ENCODE data around the gene PRB3. TPM values are rescaled to one million over a fixed set of nuclear protein-coding genes. Genes with fewer than 3 reads are reported as not detected.

PRB3 gene
- total and polyA plus RNA-seq, 2 donors (not counting 1 experiment from before 2014, with no cell fraction given), result not detected

DNA sequence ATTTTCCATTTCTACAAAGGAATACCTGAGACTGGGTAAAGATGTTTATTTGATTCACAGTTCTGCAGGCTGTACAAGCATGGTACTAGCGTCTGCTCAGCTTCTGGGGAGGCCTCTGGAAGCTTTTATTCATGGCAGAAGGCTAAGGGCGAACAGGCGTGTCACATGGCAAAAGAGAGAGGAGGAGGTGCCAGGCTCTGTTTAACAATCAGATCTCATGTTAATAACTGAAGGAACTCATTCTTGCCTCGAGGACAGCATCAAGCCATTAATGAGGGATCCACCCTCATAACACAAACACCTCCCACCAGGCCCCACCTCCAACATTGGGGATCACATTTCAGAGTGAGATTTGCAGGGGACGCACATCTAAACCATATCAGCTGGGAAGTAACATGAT lies 36.0 kb downstream of the PRB3 start:
- DNase-seq (ENCODE audit: low read depth in 2 of 2), result no peak
- TF ChIP-seq EZH2 (IDR thresholded peaks at IDR 0.05; ENCODE audit: low read length, missing control alignments), result no peak
- TF ChIP-seq, protein P1, sequence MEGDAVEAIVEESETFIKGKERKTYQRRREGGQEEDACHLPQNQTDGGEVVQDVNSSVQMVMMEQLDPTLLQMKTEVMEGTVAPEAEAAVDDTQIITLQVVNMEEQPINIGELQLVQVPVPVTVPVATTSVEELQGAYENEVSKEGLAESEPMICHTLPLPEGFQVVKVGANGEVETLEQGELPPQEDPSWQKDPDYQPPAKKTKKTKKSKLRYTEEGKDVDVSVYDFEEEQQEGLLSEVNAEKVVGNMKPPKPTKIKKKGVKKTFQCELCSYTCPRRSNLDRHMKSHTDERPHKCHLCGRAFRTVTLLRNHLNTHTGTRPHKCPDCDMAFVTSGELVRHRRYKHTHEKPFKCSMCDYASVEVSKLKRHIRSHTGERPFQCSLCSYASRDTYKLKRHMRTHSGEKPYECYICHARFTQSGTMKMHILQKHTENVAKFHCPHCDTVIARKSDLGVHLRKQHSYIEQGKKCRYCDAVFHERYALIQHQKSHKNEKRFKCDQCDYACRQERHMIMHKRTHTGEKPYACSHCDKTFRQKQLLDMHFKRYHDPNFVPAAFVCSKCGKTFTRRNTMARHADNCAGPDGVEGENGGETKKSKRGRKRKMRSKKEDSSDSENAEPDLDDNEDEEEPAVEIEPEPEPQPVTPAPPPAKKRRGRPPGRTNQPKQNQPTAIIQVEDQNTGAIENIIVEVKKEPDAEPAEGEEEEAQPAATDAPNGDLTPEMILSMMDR (conservative IDR thresholded peaks at IDR 0.05 in 1 of 2, IDR thresholded peaks at IDR 0.05 in 1 of 2; ENCODE audit: low read depth in 1 of 2, low read length in 2 of 2), result no peak
- Histone ChIP-seq H3K4me2 (ENCODE audit: extremely low read depth, insufficient read depth, low read length) (no peak overlapping the region), H3K36me3 (ENCODE audit: control insufficient read depth, insufficient read depth, low read length) (no peaks in the 10 kb centered on the region), H4K20me1 (ENCODE audit: control insufficient read depth, extremely low read depth, insufficient read depth, low read length) (no peaks in the 10 kb centered on the region), H3K9me3 (ENCODE audit: control insufficient read depth, insufficient read depth, low read depth, low read length) (no peaks in the 10 kb centered on the region), H3K4me3 (replicated peaks in 1 of 4; ENCODE audit: control extremely low read depth in 1 of 4, insufficient read depth in 1 of 4, low read depth in 3 of 4, low read length in 4 of 4) (no peak overlapping the region), H3K79me2 (ENCODE audit: control insufficient read depth, insufficient read depth, low read length) (no peaks in the 10 kb centered on the region), H3K27me3 (ENCODE audit: control insufficient read depth, insufficient read depth, low read length) (no peaks in the 10 kb centered on the region), H3K9ac (ENCODE audit: insufficient read depth, low read length) (no peak overlapping the region), H3K27ac (ENCODE audit: insufficient read depth, low read length) (no peak overlapping the region), H2AFZ (ENCODE audit: low read length) (no peak overlapping the region), H3K4me1 (ENCODE audit: control insufficient read depth, extremely low read depth, insufficient read depth, low read length) (no peaks in the 10 kb centered on the region)

DNA sequence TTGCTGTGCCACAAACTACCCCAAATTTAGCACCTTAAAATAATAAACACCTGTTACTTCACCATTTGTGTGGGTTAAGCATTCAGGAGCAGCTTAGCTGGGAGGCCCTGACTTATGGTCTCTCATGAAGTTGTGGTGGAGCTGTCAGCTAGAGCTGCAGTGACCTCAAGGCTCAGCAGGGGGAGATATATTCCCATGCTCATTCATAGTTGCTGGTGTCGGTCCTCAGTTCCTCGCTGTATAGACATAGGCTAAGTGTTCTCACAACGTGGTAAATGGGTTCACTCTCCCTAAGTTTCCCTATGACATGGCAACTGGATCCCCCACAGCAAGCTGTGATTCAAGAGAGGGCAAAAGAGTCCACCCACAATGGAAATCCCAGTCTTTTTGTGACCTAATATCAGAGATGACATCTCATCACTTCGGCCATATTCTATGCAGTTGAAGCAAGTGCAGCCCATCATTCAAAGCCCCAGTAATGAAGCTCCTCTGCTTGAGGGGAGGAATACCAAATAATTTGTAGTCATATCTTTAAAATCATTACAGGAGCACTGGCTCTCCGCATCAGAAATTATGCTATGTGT lies 41.1 kb downstream of the PRB3 start:
- TF ChIP-seq, protein P1 (conservative IDR thresholded peaks at IDR 0.05 in 1 of 2, IDR thresholded peaks at IDR 0.05 in 1 of 2; ENCODE audit: low read depth in 1 of 2, low read length in 2 of 2), result peak; percentile 53 to 67
- TF ChIP-seq EZH2 (IDR thresholded peaks at IDR 0.05; ENCODE audit: low read length, missing control alignments), result no peak
- no peak overlapping the region for H2AFZ ChIP-seq (ENCODE audit: low read length)

DNA sequence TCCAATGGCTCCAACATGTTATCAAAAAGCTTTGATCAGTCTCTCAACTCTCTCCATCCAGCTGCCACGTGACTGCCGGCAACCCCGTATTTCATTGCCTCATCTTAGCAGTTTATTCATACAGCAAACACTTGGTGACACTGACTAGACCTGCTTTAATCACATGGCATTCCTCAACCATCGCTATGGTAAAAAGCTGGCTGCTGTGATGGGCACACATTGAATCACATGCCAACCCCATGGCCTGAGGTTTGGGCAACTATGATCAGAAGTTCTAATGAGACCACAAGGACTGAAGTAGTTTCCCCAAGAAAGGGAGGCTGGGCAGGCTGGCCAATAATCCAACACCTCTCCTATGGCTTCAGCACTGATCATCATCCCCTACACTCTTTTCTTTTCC lies 42.1 kb downstream of the PRB3 start:
- H3K36me3 ChIP-seq (ENCODE audit: control insufficient read depth, insufficient read depth, low read length), result no peaks in the 10 kb centered on the region
- no peak overlapping the region for H3K27ac ChIP-seq (ENCODE audit: insufficient read depth, low read length)
- no peaks in the 10 kb centered on the region for H4K20me1 ChIP-seq (ENCODE audit: control insufficient read depth, extremely low read depth, insufficient read depth, low read length)
- no peaks in the 10 kb centered on the region for H3K9me3 ChIP-seq (ENCODE audit: control insufficient read depth, insufficient read depth, low read depth, low read length)
- no peak overlapping the region for H2AFZ ChIP-seq (ENCODE audit: low read length)
- H3K79me2 ChIP-seq (ENCODE audit: control insufficient read depth, insufficient read depth, low read length), result no peaks in the 10 kb centered on the region
- H3K27me3 ChIP-seq (ENCODE audit: control insufficient read depth, insufficient read depth, low read length), result no peaks in the 10 kb centered on the region
- no peak overlapping the region for H3K4me3 ChIP-seq (replicated peaks in 1 of 4; ENCODE audit: control extremely low read depth in 1 of 4, insufficient read depth in 1 of 4, low read depth in 3 of 4, low read length in 4 of 4)
- no peak for TF ChIP-seq EZH2 (IDR thresholded peaks at IDR 0.05; ENCODE audit: low read length, missing control alignments)
- TF ChIP-seq, protein P1 (conservative IDR thresholded peaks at IDR 0.05 in 1 of 2, IDR thresholded peaks at IDR 0.05 in 1 of 2; ENCODE audit: low read depth in 1 of 2, low read length in 2 of 2), result no peak
- DNase-seq (ENCODE audit: low read depth in 2 of 2), result no peak
- no peak overlapping the region for H3K9ac ChIP-seq (ENCODE audit: insufficient read depth, low read length)
- H3K4me2 ChIP-seq (ENCODE audit: extremely low read depth, insufficient read depth, low read length), result no peak overlapping the region
- no peaks in the 10 kb centered on the region for H3K4me1 ChIP-seq (ENCODE audit: control insufficient read depth, extremely low read depth, insufficient read depth, low read length)

More for the DNA sequence above, 41.1 kb downstream of the PRB3 start:
- no peaks in the 10 kb centered on the region for H3K36me3 ChIP-seq (ENCODE audit: control insufficient read depth, insufficient read depth, low read length)
- H3K9me3 ChIP-seq (ENCODE audit: control insufficient read depth, insufficient read depth, low read depth, low read length), result no peaks in the 10 kb centered on the region
- H3K27me3 ChIP-seq (ENCODE audit: control insufficient read depth, insufficient read depth, low read length), result no peaks in the 10 kb centered on the region
- peak; percentile 10 to 39 for DNase-seq (ENCODE audit: low read depth in 2 of 2)
- H3K27ac ChIP-seq (ENCODE audit: insufficient read depth, low read length), result no peak overlapping the region
- H3K4me1 ChIP-seq (ENCODE audit: control insufficient read depth, extremely low read depth, insufficient read depth, low read length), result no peaks in the 10 kb centered on the region
- no peak overlapping the region for H3K4me3 ChIP-seq (replicated peaks in 1 of 4; ENCODE audit: control extremely low read depth in 1 of 4, insufficient read depth in 1 of 4, low read depth in 3 of 4, low read length in 4 of 4)
- H3K9ac ChIP-seq (ENCODE audit: insufficient read depth, low read length), result no peak overlapping the region
- no peaks in the 10 kb centered on the region for H3K79me2 ChIP-seq (ENCODE audit: control insufficient read depth, insufficient read depth, low read length)
- H4K20me1 ChIP-seq (ENCODE audit: control insufficient read depth, extremely low read depth, insufficient read depth, low read length), result no peaks in the 10 kb centered on the region
- no peak overlapping the region for H3K4me2 ChIP-seq (ENCODE audit: extremely low read depth, insufficient read depth, low read length)

Other genes with a start within 250 kb of the PRB3 start
- 3.1 and 5.3 TPM in 2 replicates for gene TAS2R19, start 247.1 kb downstream of the PRB3 start, total RNA-seq
- gene TAS2R19, start 247.1 kb downstream of the PRB3 start, polyA plus RNA-seq, result 0.10 and 0.49 TPM in 2 replicates
- 2.6 and 3.6 TPM in 2 replicates for gene TAS2R31, start 238.3 kb downstream of the PRB3 start, total RNA-seq
- 0.15 and 0.73 TPM in 2 replicates for gene TAS2R31, start 238.3 kb downstream of the PRB3 start, polyA plus RNA-seq
- gene TAS2R46, start 207.4 kb downstream of the PRB3 start, total RNA-seq, result 1.5 and 2.0 TPM in 2 replicates
- not detected in 2 replicates for gene TAS2R46, start 207.4 kb downstream of the PRB3 start, polyA plus RNA-seq
- 0.99 and 1.0 TPM in 2 replicates for gene TAS2R43, start 177.4 kb downstream of the PRB3 start, total RNA-seq
- gene TAS2R43, start 177.4 kb downstream of the PRB3 start, polyA plus RNA-seq, result not detected in 2 replicates
- 2.6 and 4.0 TPM in 2 replicates for gene TAS2R30, start 135.1 kb downstream of the PRB3 start, total RNA-seq
- gene TAS2R30, start 135.1 kb downstream of the PRB3 start, polyA plus RNA-seq, result 0.08 TPM in 1 of 2 replicates, not detected in the other
- 4.4 and 4.8 TPM in 2 replicates for gene SMIM10L1, start 98.5 kb downstream of the PRB3 start, total RNA-seq
- gene SMIM10L1, start 98.5 kb downstream of the PRB3 start, polyA plus RNA-seq, result 4.8 and 5.5 TPM in 2 replicates
- not detected in 2 replicates for gene TAS2R42, start 82.8 kb downstream of the PRB3 start, total RNA-seq
- not detected in 2 replicates for gene TAS2R42, start 82.8 kb downstream of the PRB3 start, polyA plus RNA-seq
- gene PRB4, start 40.7 kb upstream of the PRB3 start, total RNA-seq, result not detected in 2 replicates
- not detected in 2 replicates for gene PRB4, start 40.7 kb upstream of the PRB3 start, polyA plus RNA-seq
- not detected in 2 replicates for gene PRB2, start 125.9 kb upstream of the PRB3 start, total RNA-seq
- not detected in 2 replicates for gene PRB2, start 125.9 kb upstream of the PRB3 start, polyA plus RNA-seq

Data from fibroblast of lung (primary cell).